Stimulated activated CD8-positive, alpha-beta memory T cell treated with anti-CD3 and anti-CD28 coated beads, Interleukin-12 subunit alpha, Interleukin-12 subunit beta, amount 100 ng/mL, for 1 hour (primary cell): ENCODE measurements around the gene PRODH2.

Experiments
- DNase-seq: peaks from one replicate; pipeline ENCODE4 v3.0.0-alpha.2; 2020; ENCODE audit warnings: low read depth

PRODH2 gene

DNA sequence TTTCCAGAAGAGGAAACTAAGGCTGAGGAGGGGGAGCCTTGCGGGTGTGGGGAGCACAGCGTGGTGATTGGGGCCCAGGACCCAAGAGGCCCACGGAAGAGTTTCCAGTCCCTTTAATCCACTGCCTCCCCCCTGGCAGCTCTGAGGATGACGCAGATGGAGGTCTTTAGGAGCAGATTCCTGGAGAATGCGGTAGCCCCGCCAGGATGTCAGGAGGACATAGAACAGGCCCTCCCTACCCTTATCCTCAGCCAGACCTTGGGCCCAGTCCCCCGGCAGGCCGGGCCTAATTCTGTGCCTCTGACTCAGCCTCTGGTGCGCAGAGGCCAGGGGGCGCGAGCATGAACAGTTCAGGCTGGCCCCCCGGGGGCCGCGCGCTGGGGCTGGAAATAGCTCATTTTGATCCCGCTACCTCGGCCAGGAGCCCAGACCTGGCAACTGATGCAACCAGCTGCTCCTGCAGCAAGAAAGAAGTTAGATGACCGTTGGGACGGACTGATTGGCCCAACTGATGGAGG lies 55.4 kb downstream of the PRODH2 start:
- no peak for DNase-seq

DNA sequence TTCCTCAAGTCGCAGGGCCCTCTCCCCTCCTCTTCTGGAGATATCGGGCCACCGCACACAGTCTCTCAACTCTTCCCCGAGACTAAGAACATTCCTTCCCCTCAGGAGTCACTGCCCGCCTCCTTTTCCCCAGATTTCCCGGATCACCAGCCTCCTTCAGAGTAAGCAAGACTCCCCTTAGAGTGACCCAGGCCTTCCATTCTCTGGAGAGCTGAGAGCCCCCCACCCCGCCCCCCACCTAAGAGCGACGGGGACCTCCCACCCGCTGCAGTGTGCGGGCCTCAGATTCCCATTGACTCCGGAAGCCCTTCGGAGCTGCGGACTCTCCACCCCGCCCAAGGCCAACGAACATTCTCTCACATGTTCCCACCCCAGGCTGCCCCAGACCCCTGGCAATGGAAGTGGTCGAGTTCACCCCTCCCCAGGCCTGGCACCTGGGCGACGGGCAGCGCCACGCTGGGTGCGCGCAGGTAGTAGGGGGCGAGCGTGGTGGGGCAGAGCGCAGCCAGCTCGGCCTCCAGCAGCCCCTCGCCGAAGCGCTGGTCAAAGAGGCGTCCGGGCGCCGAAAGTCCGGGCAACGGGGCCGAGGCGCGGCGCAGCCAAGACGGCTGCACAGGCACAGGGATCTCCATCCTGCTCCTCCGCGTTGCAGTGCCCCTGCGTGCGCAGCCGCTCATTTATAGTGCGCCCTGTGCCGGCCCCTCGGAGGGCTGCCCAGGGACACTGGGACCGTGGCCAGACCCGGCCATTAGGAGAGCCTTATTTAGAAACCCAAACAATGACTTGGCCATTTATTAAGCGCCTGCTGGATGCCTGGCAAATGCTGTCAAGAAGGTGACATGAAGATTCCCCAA lies 56.0 kb downstream of the PRODH2 start, which contains the start of gene HSPB6:
HSPB6 (minus strand) TSS at position 653 of the 854 bp plus-strand sequence; CDS start at position 632, 21 bp downstream.
- no peak for DNase-seq

DNA sequence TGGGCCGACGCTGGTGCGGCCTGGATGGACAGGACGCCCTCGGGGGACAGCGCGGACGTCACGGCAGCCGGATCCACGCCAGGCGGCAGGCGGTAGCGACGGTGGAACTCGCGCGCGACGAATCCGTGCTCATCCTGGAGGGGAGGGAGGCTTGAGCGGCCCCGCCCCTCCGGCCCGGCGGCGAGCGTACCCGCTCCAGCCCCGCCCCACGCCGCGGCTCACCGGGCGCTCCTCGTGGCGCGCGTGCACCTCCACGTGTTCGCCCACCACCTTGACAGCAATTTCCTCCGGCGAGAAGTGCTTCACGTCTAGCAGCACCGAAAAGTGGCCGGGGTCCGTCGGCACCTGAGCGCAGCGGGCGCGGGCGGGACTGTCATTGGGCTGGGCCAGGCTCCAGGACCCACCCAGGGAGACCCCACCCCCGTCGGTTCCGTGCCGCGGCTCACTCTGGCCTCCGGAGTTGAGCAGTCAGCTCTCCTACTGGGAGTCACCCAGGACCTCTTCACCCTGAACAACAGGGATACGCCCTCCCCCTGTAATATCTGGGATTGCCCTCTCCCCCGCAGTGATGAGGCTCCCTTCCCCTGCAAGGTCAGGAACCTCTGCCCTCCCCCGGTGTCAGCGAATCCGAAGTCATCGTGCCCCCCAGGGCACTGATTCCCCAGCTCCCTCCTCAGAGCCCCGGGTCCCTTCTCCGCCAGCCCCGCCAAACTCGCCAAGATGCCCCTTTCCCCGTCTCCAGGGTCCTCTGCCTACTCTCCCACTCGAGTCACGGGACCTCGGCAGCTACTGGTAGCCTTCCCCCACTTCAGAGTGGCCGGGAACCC lies 56.9 kb downstream of the PRODH2 start:
- DNase-seq: no peak

DNA sequence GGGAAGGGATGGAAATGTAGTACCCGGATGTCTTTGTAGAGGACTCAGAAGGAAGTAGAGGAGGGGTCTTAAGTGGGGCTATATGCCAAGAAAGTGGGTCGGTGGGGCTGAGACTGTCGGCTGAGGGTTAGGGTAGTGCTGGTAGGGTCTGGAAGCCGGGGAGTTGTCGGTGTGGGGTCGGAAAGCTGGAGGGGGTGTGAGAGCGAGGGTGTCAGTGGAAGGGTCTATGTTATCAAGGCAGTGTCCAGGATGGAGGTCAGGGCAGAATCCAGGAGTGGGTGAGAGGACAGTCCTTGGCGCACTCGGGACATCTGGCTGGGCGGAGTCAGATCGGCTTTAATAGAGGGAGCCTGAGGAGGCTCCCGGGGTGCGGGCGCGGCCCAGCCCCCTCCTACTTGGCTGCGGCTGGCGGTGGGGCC lies 57.5 kb downstream of the PRODH2 start:
- DNase-seq: no peak

DNA sequence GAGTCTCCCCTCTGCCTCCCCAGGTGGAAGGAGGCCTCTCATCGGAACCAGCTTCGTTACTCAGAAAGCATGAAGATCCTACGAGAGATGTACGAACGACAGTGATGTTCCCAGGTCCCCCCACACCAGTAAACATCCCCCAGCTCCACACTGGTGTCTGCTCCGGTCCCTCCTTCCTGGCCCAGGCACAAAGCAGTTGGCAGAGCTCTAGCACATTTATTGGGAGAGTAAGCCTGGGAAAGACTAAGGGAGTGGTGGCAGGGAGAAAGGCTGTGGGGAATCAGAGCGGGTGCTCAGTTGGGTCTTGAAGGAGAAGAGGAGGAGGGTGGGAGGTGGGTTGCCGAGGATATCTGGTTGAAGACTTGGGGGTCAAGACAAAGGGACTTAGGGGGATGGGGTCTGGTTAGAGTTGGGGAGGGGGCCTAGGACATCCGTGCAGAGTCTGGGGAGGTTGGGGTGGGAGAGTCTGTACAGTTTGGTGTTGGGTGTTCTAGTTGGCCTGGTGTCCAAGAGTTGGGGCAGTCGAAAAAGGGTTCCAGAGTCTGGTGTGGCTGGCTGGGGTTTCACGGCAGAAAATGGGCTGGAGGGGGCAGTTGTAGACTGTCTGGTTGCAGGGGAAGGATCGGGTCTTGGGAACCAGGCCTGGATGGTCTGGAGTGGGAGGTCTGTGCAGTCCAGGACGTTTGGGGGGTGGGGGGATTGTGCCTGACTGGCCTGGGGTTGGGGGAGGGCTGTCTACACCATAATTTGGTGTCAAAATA lies 58.1 kb downstream of the PRODH2 start:
- DNase-seq: no peak

DNA sequence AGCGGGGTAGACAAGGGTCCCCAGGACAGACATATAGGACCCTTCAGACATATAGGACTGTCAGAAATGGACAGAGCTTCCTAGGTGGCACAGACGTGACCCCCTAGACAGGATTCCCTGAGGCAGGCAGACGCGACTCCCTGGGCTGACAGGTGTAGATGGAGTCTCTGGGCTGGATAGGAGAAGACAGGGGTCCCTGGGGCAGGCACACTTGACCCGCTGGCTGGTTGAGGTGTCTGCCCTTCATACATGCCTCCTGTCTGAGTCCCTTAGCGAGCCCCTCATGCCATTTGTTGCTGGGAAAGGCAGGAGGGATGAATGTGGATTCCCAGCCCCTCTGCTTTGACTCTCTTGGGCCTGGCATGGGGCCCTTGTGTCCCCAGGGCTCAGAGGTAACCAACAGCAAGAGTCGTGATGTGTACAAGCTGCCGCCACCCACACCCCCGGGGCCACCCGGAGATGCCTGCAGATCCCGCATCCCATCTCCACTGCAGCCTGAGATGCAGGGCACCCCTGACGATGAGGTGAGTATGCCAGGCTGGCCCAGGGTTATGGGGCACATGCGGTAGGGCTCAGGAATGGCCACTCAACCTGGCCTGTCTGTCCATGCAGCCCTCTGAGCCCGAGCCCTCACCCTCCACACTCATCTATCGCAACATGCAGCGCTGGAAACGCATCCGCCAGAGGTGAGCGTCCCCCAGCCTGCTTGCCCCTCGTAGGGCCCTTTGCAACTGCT lies 58.8 kb downstream of the PRODH2 start:
- DNase-seq: no peak

DNA sequence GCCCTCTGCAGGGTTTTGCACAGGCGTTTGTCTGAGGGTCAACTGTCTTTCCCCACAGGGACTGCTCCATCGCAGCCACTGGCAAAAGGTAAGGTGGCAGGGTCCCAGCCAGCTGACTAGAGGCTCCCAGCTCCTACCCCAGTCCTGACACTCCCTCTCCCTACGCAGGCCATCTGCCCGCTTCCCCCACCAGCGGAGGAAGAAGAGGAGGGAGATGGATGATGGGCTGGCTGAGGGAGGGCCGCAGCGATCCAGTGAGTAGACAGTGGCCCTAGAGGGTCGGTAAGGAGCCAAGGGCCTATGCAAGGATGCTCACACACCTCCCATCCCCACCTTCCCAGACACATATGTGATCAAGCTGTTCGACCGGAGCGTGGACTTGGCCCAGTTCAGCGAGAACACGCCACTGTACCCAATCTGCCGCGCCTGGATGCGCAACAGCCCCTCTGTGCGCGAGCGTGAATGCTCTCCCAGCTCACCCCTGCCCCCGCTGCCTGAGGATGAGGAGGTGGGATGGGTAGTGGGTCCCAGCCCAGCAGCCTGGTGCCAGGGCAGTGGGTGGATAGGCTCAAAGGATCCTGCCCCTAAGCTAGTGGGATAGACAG lies 59.8 kb downstream of the PRODH2 start:
- DNase-seq: no peak

DNA sequence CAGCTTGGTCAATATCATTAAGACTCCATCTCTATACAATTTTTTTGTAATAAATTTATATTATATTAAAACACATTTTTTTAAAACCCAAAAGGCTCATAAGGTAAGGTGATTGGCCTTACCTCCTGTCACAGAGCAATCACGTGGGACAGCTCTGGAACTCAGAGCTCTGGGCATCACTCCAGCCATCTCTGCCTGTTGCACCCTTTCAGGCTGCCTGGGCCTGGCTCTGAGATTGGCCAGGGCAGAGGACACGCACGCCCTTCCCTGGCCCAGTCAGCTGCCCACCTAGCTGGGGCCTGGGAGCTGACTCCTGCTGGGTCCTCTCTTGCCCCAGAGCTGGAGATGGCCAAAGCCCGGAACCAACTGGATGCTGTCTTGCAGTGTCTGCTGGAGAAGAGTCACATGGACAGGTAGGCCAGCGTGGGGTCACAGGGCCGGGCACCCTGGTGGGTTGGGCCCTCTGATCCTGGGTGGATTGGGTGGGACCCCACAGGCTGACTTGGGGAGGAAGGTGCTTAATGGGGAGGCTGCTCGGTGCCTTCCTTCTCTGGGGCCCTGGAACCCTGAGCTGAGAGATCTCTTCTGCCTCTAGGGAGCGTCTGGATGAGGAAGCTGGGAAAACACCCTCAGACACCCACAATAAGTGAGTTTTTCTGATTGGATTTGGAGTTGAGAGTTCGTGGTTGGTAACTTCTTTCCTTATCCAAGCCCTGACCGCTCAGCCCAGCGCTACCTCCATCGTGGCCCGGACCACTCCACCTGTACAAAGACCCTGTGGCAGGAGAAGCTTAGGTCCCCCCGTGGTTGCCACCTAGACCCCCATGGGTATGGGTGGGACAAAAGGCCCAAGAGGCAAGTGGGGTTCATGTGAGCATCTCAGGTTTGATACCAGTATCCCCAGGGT lies 60.6 kb downstream of the PRODH2 start:
- no peak for DNase-seq

DNA sequence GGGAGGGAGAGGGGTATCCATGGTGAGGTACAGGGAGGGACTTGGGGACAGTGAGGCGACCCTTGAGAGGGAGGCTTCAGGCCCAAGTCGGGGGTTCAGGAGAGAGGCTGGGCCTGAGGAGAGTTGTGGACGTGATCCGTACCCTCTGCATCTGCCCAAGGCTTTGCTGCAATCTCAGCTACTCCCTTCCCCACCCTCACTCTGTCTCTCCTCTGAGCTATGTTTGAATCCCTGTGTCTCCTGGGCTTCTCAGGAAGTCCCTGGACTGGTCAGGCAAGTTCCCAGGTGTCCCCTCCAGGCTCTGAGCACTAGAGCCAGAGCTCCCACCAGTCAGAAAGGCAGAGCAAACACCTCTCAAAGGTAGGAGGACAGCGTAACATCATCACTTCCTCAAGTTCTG lies 62.5 kb downstream of the PRODH2 start:
- DNase-seq: no peak
